Coronary artery (tissue), 2 donors: Measurements from ENCODE around the gene MNAT1.
A peak's percentile ranks its signal among the peaks of the same experiment; 100 is the strongest.

Source experiments
- DNase-seq: peaks from one replicate; pipeline ENCODE4 v3.0.0-alpha.2; 2017; ENCODE audit warnings: low spot score
- H3K27ac ChIP-seq, 2 donors: fragments of 200-600 bp; sonication (generic); one replicate each; pipeline ENCODE4 v1.5.1; 2016 to 2019
- H3K4me3 ChIP-seq: fragments of 200-600 bp; sonication (generic); 2 replicates; pipeline ENCODE4 v1.5.1; 2016; ENCODE audit warnings: mild to moderate bottlenecking, moderate library complexity
- TF ChIP-seq, protein P1 (sequence below): fragments of 200-600 bp; sonication (generic); IDR thresholded peaks from one replicate; pipeline ENCODE4 v1.5.1; 2019; ENCODE audit warnings: antibody characterized with exemption

The MNAT1 gene

DNA sequence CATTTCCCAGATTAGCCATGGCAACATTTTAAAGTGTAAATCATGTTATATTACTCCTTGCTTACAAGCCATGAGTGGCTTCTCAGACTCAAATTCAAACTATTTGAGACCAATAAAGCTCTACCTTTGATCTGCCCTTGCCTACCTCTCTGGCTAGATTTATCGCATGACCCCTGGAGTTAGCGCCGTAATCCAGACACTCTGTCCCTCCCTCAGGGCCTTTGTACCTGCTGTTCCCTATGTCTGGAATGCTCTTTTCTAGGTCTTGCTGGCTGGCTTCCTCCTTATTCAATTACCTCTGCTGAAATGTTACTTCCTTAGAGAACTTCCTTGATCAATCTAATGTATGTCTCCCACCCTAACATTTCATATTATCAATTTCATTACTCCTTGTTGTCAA lies 26.7 kb upstream of the MNAT1 start:
- no peak for DNase-seq
- no peak overlapping the region for H3K27ac ChIP-seq
- no peak overlapping the region for H3K4me3 ChIP-seq
- TF ChIP-seq, protein P1, sequence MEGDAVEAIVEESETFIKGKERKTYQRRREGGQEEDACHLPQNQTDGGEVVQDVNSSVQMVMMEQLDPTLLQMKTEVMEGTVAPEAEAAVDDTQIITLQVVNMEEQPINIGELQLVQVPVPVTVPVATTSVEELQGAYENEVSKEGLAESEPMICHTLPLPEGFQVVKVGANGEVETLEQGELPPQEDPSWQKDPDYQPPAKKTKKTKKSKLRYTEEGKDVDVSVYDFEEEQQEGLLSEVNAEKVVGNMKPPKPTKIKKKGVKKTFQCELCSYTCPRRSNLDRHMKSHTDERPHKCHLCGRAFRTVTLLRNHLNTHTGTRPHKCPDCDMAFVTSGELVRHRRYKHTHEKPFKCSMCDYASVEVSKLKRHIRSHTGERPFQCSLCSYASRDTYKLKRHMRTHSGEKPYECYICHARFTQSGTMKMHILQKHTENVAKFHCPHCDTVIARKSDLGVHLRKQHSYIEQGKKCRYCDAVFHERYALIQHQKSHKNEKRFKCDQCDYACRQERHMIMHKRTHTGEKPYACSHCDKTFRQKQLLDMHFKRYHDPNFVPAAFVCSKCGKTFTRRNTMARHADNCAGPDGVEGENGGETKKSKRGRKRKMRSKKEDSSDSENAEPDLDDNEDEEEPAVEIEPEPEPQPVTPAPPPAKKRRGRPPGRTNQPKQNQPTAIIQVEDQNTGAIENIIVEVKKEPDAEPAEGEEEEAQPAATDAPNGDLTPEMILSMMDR, result no peak

DNA sequence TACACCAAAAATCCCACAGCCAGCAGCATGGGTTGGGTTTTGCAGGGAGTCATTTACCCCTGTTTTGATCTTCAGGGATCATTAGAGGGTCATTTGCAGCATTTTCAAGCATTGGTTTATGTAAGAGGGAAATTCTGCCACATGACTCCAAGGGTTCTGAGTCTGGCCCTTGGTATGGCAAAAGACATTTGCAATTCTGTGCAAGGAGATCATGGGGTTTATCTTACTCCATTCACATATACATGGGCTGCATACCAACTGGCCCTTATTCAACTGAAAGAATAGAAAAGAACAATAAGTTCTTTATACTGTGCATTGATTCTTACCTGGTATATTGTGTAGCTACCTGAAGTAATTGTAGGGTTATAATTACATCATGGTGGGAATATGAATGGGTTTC lies 24.1 kb upstream of the MNAT1 start:
- DNase-seq, result no peak
- H3K27ac ChIP-seq, result no peak overlapping the region
- H3K4me3 ChIP-seq, result no peak overlapping the region
- TF ChIP-seq, protein P1, result no peak

DNA sequence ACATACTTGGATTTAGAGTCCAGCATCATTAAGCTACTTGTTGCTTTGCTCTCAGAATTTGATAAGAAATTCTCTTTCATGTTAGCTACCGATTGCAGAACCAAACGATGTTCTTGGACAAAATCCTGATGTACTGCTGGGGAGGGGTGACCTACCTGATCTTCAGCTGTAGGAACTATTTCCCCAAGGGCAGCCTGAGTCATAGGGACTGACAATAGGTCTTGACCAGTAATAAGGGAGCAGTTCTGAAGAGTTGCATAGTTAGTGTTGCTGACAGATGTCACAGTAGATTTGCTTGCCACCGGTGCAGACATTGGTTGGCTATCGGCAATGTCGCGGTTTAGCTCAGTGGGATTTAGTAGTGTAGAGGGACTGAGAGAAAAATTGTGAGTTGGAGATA lies 21.0 kb upstream of the MNAT1 start:
- H3K4me3 ChIP-seq, result no peak overlapping the region
- DNase-seq, result no peak
- no peak overlapping the region for H3K27ac ChIP-seq
- TF ChIP-seq, protein P1, result no peak

DNA sequence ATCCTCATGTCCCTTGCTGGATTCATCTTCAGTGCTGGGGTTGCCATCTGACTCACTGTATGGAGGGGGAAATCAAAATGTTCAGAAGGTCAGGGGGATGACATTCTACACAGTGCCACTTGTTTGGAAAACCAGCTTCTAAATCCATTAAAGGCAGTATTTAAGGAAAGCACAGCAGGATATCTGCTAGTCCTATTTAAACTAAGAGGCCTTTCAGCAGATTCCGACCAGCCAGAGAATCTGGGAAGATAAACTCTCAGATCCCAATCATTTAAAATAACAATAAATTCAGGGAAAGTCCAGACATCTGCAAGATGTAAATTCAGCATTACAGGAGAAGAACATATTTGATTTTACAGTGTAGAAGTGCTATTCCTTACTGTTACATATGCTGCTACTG lies 14.2 kb upstream of the MNAT1 start:
- DNase-seq, result no peak
- Histone ChIP-seq H3K27ac (no peak overlapping the region), H3K4me3 (no peak overlapping the region)
- TF ChIP-seq, protein P1, result no peak

GRCh38 chr14:60720962-60721325 lies 13.6 kb upstream of the MNAT1 start:
- DNase-seq, result no peak
- TF ChIP-seq, protein P1, result no peak
- Histone ChIP-seq H3K4me3 (peak overlapping the region; percentile 78), H3K27ac (peak overlapping the region in 1 of 2 donors; percentile 15)

DNA sequence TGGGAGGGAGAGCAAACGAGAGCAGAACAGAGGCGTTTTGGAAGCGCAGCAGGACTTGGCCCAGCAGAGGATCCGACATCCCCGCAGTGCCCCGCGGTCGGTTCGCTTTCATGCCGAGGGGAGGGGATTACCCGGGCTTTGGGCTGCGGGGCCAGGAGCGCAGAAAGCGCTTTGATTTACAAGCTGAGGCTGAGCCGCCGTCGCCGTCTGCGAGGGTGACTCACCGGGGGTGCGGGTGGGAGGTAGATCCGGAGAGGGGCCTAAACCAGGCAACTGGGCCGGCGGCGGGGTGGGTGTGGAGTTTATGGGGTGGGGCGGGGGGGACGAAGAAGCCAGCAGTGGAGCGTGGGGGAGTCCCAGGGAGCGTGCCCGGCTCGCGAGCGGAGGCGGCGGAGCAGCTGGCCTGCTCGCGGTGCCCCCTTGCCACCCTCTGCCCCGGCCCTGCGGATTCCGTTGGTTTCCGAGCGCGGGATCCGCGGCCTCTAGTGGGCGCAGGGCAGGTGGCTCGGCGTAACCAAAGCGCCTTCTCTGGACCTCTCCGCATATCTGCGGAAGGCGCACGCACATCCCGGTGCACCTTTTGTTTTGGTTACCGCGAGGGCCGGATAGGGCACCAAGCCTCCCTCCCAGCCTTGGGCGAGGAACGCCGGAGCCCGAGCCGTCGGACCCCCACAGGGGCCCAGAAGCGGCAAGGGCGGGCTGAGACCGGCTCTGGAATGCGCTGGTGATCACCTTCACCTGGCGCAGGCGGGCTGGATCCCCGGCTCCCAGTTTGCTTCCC lies 13.0 kb upstream of the MNAT1 start:
- peak; percentile 73 for DNase-seq
- TF ChIP-seq, protein P1, result no peak
- Histone ChIP-seq H3K27ac (peak overlapping the region in 1 of 2 donors; percentile 15), H3K4me3 (peak overlapping the region; percentile 78)

DNA sequence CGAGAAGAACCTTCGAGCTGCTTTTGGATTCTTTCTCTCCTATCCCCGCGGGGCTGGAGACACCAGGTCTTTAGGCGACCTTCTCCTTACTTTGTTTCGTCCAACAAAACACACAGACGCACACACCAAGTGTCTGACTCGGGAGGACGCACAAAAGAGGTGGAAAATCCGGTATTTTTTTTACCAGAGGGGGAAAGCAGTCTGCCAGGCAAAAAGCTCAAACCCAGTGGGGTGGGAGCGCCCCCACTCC lies 12.5 kb upstream of the MNAT1 start:
- no peak overlapping the region for H3K27ac ChIP-seq
- TF ChIP-seq, protein P1, result no peak
- DNase-seq, result no peak
- peak overlapping the region; percentile 78 for H3K4me3 ChIP-seq
